Ascending aorta (tissue), 2 donors: ENCODE results near the gene DUSP19. TPM values are rescaled to one million over a fixed set of nuclear protein-coding genes. Genes with fewer than 3 reads are reported as not detected.

Experiments
- DNase-seq, 2 donors: peaks; one replicate each; pipeline ENCODE4 v3.0.0-alpha.2; 2019; ENCODE audit warnings: low spot score in 2 of 2
- H3K27ac ChIP-seq, 2 donors: fragments of 200-600 bp; sonication (generic); one replicate each; pipeline ENCODE4 v1.5.1; 2016 to 2017; ENCODE audit warnings: mild to moderate bottlenecking in 1 of 2
- H3K27me3 ChIP-seq: fragments of 200-600 bp; sonication (generic); one replicate; pipeline ENCODE4 v1.5.1; 2017
- H3K36me3 ChIP-seq, 2 donors: fragments of 200-600 bp; sonication (generic); one replicate each; pipeline ENCODE4 v1.5.1; 2016
- H3K4me1 ChIP-seq, 2 donors: fragments of 200-600 bp; sonication (generic); one replicate each; pipeline ENCODE4 v1.5.1; 2016 to 2017; ENCODE audit warnings: mild to moderate bottlenecking in 1 of 2
- H3K4me3 ChIP-seq, 2 donors: fragments of 200-600 bp; sonication (generic); one replicate each; pipeline ENCODE4 v1.5.1; 2016 to 2017; ENCODE audit warnings: mild to moderate bottlenecking in 1 of 2
- H3K9me3 ChIP-seq, 2 donors: fragments of 200-600 bp; sonication (generic); one replicate each; pipeline ENCODE4 v1.5.1; 2016
- intact Hi-C: fragments of 100-400 bp; cut with DNase I; formaldehyde crosslinking; loops from one replicate; pipeline ENCODE4 v1.15.1; 2023
- total RNA-seq: library from RNA; depleted of rRNA; stranded (reverse); fragments of >200 nt; gene quantifications from one replicate; pipeline ENCODE4 v1.1.0, GENCODE V29; 2016
- TF ChIP-seq, protein P1 (sequence below), 3 experiments: fragments of 200-600 bp in 2 of 3; fragments of 450-650 bp in 1 of 3; sonication (generic) in 2 of 3; IDR thresholded peaks; one replicate each; pipeline ENCODE4 v1.5.1; 2016 to 2019; ENCODE audit warnings: antibody characterized with exemption in 3 of 3, mild to moderate bottlenecking in 1 of 3, moderate library complexity in 1 of 3

Gene DUSP19
- total RNA-seq, 1 donor from 2014 or later = 1.3 TPM

- TF ChIP-seq, protein P1, sequence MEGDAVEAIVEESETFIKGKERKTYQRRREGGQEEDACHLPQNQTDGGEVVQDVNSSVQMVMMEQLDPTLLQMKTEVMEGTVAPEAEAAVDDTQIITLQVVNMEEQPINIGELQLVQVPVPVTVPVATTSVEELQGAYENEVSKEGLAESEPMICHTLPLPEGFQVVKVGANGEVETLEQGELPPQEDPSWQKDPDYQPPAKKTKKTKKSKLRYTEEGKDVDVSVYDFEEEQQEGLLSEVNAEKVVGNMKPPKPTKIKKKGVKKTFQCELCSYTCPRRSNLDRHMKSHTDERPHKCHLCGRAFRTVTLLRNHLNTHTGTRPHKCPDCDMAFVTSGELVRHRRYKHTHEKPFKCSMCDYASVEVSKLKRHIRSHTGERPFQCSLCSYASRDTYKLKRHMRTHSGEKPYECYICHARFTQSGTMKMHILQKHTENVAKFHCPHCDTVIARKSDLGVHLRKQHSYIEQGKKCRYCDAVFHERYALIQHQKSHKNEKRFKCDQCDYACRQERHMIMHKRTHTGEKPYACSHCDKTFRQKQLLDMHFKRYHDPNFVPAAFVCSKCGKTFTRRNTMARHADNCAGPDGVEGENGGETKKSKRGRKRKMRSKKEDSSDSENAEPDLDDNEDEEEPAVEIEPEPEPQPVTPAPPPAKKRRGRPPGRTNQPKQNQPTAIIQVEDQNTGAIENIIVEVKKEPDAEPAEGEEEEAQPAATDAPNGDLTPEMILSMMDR (IDR thresholded peaks at IDR 0.05) = no peak
- Histone ChIP-seq H3K4me1 (peaks cover 0 to 7% of the 10 kb centered on the region in 2 donors), H3K27ac (peak overlapping the region; percentile 87), H3K4me3 (peak overlapping the region; percentile 81 to 94), H3K36me3 (no peaks in the 10 kb centered on the region), H3K9me3 (no peaks in the 10 kb centered on the region), H3K27me3 (no peaks in the 10 kb centered on the region)
- no peak for DNase-seq
- intact Hi-C loops = loop anchor here (1.0 to 2.0 kb wide), 3 partner anchors 46 to 407 kb away; partner anchors contain the start of genes DNAJC10, DUSP19 and NCKAP1
These were observed 45.3 kb downstream of the DUSP19 start for GRCh38 chr2:183123959-183124221.

GRCh38 chr2:183124222-183124956 lies 45.8 kb downstream of the DUSP19 start, which contains the start of gene NUP35:
TSS of gene NUP35 (plus strand) at chr2:183124443. CDS start at chr2:183124458, 15 bp downstream.
- Histone ChIP-seq H3K27me3 (no peaks in the 10 kb centered on the region), H3K9me3 (no peaks in the 10 kb centered on the region), H3K36me3 (no peaks in the 10 kb centered on the region), H3K4me3 (peak within 1 kb of the TSS; percentile 81 to 94), H3K27ac (peak within 1 kb of the TSS; percentile 87), H3K4me1 (peaks cover 0 to 7% of the 10 kb centered on the region in 2 donors)
- intact Hi-C loops = loop anchor here (1.0 to 2.0 kb wide), 3 partner anchors 46 to 408 kb away; partner anchors contain the start of genes DNAJC10, DUSP19 and NCKAP1
- peak; percentile 43 to 93 for DNase-seq
- TF ChIP-seq, protein P1 (IDR thresholded peaks at IDR 0.05) = no peak

- H3K9me3 ChIP-seq = no peaks in the 10 kb centered on the region
- intact Hi-C loops = loop anchor here (1.0 to 2.0 kb wide), 3 partner anchors 47 to 408 kb away; partner anchors contain the start of genes DNAJC10, DUSP19 and NCKAP1
- H3K4me3 ChIP-seq = peak overlapping the region; percentile 81 to 94
- H3K36me3 ChIP-seq = no peaks in the 10 kb centered on the region
- peak overlapping the region; percentile 87 for H3K27ac ChIP-seq
- peaks cover 0 to 7% of the 10 kb centered on the region in 2 donors for H3K4me1 ChIP-seq
- TF ChIP-seq, protein P1 (IDR thresholded peaks at IDR 0.05) = no peak
- H3K27me3 ChIP-seq = no peaks in the 10 kb centered on the region
- DNase-seq = no peak
These were observed 46.4 kb downstream of the DUSP19 start for GRCh38 chr2:183124957-183125255.

- intact Hi-C loops = loop anchor here (2.0 kb wide), 2 partner anchors 87 to 409 kb away; partner anchors contain the start of genes DNAJC10 and NCKAP1
- TF ChIP-seq, protein P1 (IDR thresholded peaks at IDR 0.05) = no peak
- Histone ChIP-seq H3K4me1 (peaks cover 0 to 7% of the 10 kb centered on the region in 2 donors), H3K36me3 (peaks cover 0 to 4% of the 10 kb centered on the region in 2 donors), H3K9me3 (no peaks in the 10 kb centered on the region), H3K27me3 (no peaks in the 10 kb centered on the region), H3K4me3 (peak overlapping the region in 1 of 2 donors; percentile 94), H3K27ac (no peak overlapping the region)
- no peak for DNase-seq
These were observed 47.3 kb downstream of the DUSP19 start for GRCh38 chr2:183125659-183126341.

DNA sequence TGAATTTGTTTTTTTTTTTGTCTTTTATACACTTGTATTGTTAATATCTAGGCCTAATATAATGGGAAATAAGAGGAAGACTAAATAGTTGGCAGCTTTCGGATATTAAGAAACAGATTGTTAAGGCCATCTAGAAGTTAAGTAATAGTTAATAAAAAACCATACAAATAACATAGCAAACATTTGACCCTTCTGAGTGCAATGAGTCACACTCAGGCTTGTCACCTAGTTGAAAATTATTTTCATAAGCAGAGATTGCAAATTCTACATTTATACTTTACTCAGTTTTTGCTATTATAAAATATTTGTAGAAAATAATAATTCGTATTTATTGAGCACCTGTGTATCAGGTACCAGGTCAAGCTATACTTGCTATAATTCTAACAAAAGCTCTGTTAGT lies 48.1 kb downstream of the DUSP19 start:
- Histone ChIP-seq H3K27ac (no peak overlapping the region), H3K27me3 (no peaks in the 10 kb centered on the region), H3K4me3 (no peak overlapping the region), H3K9me3 (no peaks in the 10 kb centered on the region), H3K36me3 (peaks cover 0 to 6% of the 10 kb centered on the region in 2 donors), H3K4me1 (peaks cover 0 to 7% of the 10 kb centered on the region in 2 donors)
- DNase-seq = no peak
- TF ChIP-seq, protein P1 (IDR thresholded peaks at IDR 0.05) = no peak
- intact Hi-C loops = no loop called here
